NCI-H146 treated with DMSO at 0.1 percent for 48 hours (cell line): ENCODE data around the gene PPFIA2.

Experiments used
- DNase-seq: peaks from one replicate; lab custom pipeline; 2025; ENCODE audit not compliant: unreplicated experiment; lab: John Stamatoyannopoulos, UW

Gene PPFIA2

GRCh38 chr12:81564237-81564636, 194.9 kb downstream of the PPFIA2 start:
- DNase-seq, result no peak

DNA sequence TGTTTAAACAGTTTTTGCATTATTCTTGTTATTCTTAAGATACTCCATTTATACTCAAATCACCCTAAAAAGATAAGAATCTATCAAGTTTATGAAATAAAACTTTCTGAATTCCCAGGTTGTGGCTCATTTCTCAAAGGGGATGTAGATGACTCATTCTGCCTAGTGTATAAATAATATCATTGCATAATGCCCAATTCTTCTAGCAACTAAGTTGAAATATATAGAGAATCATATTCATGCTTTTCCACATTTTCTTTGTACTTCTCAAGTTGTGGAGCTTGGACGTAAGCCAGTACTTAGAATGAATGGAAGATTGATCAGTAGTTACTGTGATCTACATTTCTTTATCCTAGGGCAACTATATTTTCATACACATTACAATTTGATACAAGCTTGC, 201.1 kb downstream of the PPFIA2 start:
- DNase-seq, result no peak

- no peak for DNase-seq
Measured at GRCh38 chr12:81546811-81547210, 212.3 kb downstream of the PPFIA2 start.

- DNase-seq, result no peak
Measured at GRCh38 chr12:81543621-81544139, 215.5 kb downstream of the PPFIA2 start.

- no peak for DNase-seq
Measured at GRCh38 chr12:81542065-81543010, 216.8 kb downstream of the PPFIA2 start.

DNA sequence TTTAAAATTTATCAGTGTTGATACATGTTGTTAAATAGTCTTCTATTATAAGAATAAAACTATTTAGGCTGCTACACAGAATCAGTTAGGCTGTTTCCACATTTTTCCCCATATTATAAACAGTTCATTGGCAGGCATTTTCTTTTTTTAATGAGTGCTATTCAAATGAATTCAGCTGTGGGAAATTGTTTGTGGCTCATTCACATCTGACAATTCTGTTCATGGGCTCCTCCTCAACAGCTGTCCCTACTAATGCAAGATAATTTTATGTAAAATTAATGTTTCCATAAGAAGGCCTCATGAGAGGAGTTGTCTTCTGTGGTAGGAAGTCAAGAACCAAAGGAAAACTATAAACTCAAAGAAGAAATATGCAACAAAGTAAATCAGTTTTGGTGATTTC, 218.0 kb downstream of the PPFIA2 start:
- DNase-seq, result no peak

- no peak for DNase-seq
Measured at GRCh38 chr12:81539279-81539678, 219.9 kb downstream of the PPFIA2 start.

DNA sequence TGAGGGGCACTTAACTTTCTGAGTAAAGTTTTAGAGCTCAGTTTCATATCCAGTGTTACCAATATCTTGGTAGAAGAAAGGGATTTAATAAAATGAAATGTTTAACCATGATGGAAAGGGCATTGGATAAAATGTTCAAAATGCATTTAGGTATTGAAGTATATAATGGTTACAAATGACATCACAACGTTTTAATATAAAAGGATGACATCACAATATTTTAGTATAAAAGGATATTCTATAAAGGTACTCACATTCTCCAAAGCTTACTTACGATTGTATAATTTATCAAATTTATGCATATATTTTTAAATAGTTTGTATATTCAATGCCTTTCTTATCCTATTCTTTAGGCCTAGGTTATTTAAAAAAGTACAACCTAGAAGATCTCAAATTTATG, 226.1 kb downstream of the PPFIA2 start:
- DNase-seq, result no peak

DNA sequence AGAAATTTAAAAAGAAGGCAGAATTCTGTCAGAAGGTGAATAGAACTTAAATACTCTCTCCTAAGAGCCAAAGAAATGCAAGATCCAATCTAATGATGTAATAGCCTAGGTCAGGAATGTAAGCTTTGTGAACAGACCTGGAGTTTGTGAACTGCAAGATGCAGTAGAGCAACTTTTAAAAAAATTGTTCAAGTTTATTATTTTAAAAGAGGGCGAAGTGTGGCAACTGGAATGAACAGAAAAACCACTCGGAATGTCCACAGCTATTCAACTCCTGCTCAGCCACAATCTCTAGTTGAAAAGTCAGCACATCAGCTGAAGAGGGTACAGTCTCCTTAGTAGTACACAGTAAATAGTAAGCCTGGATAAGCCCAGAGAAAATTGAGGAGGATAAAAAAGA, 228.8 kb downstream of the PPFIA2 start:
- DNase-seq, result no peak

DNA sequence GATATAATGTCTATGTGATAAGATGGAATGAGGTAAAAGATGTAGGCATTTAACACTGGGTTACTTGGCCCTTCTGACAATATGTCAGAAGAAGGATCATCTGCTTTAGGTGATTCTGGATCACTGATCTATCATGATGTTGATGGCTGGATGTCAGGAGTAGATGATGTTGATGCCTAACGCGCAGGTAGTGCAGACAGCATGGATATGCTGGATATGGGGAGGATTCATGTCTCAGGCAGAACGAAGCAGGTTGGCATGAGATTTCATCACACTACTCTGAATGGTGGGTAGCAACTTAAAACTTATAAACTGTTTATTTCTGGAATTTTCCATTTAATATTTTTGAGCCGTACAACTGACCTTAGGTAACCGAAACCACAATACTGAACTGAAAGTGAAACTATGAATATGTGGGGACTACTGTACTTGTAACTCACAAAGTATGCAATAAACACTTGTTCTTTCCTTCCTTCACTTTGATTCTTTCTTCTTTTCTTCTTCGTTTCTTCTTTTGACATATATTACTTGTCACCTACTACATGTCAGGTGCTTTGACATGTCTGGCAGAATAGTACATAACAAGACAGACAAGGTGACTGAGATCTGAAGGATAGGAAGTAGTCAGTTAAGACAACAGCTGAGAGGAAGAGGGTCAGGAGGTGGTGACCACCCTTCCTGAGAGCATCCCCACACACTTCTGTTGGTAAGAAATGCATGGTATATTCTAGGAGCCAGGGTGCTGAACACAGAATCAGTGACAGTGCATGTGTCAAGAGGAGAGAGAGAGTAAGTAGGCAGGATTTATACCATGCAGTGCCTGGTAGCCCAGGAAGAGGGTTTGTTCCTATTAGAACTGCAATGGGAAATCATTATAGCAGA, 238.8 kb downstream of the PPFIA2 start:
- no peak for DNase-seq

DNA sequence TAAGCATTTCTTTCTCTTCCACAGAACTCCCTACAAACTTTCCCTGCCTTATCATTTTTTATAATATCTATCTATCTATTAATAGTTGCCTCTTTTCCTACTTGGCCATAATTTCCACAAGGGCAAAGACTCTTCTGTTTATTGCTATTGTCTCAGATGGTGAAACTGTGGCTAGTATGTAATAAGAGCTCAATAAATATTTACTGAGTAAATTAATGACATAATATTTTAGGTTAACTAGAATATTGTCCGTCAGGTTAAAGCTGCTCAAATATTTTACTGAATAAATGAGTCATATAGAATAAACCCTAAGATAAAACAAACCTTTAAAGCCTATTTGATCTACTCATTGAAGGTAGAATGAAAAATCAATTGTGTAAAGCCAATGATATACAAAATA, 240.5 kb downstream of the PPFIA2 start:
- peak; percentile 12 for DNase-seq

- no peak for DNase-seq
Measured at GRCh38 chr12:81517296-81517695, 241.9 kb downstream of the PPFIA2 start.

DNA sequence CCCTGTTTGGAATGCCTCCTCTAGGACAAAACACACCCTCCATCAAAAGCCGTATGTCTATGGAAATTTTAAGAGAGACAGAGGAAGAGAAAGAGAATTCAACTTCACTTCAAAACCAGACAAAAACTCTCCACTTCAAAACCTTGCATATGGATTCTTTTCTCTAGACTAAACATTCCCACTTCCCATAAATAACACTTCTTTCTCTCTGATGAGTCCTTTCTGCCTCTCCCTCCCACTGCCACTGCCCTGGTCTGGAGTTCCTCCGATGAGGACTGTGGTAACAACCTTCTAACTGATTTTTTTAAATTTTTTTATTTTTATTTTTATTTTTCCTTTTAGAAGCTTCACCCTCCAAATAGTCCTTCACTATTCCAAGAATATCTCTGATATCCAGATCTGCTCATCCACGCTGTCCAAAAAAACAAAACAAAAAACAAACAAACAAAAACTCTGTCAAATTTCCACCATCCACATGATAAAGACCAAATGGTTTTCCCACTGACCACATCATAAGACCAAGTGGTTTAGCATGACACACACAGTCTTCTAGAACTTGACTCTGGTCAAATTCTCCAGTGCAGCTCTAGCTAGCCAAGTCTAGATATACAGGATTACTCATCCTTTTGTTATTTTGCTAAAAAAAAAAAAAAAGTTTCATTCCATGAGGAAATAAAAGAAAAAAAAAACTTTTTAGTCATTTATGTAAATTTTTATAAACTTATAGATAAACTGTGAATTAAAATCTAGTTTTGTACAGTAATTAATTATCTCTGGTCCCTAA, 256.0 kb downstream of the PPFIA2 start:
- no peak for DNase-seq

- no peak for DNase-seq
Measured at GRCh38 chr12:81500788-81501187, 258.4 kb downstream of the PPFIA2 start.

DNA sequence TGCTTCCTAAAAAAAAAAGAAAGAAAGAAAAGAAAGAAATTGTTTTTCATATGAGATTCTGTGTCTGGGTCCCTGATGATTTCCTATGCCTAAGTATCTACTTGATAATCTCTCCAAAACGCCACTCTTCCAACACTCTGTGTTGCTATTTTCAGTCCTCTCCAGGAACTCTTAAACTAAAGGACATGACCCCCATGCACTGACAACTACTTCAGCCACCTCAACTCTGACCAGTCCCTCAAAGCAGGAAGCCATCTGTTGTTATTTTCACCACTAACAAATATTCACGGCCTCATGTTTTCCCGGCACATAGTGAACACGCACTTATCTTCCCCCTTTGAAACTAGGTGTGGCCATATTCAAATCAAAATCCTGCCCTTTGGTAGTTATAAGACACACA, 259.3 kb downstream of the PPFIA2 start:
- no peak for DNase-seq

GRCh38 chr12:81492131-81492720, 266.9 kb downstream of the PPFIA2 start:
- no peak for DNase-seq

GRCh38 chr12:81472934-81473333, 286.2 kb downstream of the PPFIA2 start:
- no peak for DNase-seq

DNA sequence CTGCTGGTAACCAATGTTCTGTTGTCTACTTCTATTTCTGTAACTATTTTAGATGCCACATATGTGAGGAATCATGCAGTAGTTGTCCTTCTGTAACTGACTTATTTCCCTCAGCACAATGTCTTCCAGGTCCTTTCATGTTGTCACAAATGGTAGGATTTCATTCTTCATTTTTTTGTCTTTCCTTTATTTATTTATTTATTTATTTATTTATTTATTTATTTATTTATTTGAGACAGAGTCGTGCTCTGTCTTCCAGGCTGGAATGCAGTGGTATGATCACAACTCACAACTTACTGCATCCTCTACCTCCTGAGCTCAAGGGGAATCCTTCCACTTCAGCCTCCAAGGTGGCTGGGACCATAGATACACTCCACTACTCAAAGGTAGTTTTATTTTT, 288.2 kb downstream of the PPFIA2 start:
- no peak for DNase-seq

DNA sequence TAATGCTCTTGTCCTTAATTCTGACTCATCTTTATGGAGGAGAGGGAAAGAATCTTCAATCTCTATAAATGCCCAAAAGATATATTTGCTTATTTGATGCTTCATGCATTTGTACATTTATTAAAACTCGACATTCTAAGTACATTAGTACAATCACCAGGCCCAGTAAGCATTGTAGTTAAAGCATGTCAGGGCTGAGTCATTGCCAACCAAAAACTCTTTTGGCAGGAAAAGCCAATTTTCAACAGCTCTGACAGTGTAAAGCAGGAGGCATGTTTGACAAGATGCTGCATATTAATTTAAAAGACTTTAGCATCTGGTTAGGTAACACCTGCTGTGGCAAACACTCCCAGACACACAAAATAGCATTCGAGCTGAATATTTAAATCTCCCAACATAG, 290.9 kb downstream of the PPFIA2 start:
- no peak for DNase-seq

GRCh38 chr12:81465876-81466275, 293.3 kb downstream of the PPFIA2 start:
- DNase-seq, result no peak

GRCh38 chr12:81465191-81465590, 294.0 kb downstream of the PPFIA2 start:
- DNase-seq, result no peak
